HCEC 1CT (cell line): ENCODE results near the gene MAK.
"Not testable (repeated sequence)": the region's sequence is repeated elsewhere in the genome, so short reads cannot be mapped to it uniquely, and the experiment has no call there.

Experiments
- DNase-seq: peaks from one replicate; pipeline ENCODE4 v3.0.0-alpha.2; 2017

The MAK gene, protein sequence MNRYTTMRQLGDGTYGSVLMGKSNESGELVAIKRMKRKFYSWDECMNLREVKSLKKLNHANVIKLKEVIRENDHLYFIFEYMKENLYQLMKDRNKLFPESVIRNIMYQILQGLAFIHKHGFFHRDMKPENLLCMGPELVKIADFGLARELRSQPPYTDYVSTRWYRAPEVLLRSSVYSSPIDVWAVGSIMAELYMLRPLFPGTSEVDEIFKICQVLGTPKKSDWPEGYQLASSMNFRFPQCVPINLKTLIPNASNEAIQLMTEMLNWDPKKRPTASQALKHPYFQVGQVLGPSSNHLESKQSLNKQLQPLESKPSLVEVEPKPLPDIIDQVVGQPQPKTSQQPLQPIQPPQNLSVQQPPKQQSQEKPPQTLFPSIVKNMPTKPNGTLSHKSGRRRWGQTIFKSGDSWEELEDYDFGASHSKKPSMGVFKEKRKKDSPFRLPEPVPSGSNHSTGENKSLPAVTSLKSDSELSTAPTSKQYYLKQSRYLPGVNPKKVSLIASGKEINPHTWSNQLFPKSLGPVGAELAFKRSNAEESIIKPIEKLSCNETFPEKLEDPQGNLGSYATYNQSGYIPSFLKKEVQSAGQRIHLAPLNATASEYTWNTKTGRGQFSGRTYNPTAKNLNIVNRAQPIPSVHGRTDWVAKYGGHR

DNA sequence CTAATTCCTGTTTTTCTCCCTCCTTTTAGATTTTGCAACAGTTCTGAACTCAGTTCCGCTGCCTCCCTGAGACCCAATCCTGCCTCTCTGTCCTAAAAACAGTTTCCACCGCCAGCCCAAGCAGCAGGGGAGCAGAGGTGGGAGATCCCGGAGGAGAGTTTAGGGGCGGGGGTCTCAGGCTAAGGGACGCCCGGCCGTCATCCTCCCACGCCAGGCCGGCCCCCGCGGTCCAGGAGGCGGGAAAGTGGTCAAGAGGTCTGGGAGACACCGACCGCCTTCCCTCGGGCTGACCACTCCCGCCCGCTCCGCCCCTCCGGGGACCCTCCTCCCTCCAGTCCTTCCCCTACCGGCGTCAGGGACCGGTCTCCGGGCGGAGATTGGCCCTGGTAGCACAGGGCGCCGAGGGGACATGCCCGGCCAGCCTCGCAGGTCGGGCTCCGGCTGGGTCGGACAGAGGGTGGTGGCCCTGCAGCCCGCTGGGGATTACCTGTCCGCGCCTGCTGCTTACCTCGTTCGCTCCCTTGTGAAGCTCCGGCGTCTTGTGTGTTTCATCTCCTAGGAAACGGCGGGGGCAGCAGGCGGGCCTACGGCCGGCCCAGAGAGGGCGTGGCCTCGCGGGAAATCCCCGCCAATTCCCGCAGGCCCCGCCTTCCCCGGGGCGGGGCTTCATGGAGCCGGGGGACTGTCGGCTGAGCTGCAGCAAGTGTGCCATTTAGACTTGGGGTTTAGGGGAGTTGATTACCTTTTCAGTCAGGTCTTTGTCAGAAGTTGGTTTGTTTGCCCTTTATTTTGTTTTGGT is at the start of gene MAK:
Gene MAK (minus strand): TSS at position 545 of the 799 bp plus-strand sequence. CDS start 7,891 bp downstream, outside the sequence.
- DNase-seq = peak; percentile 74

DNA sequence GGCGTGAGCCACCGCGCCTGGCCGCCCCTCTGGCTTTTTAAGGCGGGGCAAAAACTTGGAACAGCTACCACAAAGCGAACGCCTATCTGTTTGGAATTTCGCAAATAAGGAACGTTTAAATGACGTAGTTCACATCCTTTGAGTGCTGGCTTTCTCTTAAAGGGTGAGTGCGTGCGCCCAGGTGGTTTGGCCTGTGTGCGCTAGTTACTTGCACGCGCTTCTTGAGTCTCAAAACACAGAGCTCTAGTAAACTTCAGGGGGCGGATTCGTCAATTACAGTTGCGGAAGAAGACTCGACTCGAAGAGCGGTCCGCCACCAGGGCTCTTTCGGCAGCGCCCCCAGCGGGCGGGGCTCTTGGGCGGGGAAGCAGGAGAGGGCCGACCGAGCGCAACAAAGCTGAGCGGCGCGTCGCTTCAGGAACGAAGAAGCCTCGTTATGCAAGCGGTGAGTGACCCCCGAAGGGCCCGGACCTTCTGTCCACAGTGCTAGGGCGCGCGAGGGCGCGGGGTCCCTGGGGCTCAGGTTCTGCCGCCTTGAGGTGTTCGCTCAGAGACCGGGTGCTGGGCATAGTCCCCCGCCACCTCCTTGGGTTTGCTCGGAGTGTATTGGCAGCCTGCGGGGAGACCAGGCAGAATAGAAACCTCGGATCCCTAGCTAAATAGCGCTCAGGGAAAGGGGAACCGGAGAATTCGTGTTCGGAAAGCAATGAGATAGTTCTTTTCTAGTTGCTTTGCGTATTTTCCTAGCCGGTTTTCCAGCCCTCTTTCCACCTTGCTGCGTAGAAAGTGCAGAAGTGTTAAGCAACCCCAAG is 48.6 kb upstream of the MAK start, which contains the start of gene SYCP2L:
Gene SYCP2L (plus strand): TSS at position 362 of the 812 bp plus-strand sequence. CDS start 75 bp downstream, at position 437.
- no peak for DNase-seq

DNA sequence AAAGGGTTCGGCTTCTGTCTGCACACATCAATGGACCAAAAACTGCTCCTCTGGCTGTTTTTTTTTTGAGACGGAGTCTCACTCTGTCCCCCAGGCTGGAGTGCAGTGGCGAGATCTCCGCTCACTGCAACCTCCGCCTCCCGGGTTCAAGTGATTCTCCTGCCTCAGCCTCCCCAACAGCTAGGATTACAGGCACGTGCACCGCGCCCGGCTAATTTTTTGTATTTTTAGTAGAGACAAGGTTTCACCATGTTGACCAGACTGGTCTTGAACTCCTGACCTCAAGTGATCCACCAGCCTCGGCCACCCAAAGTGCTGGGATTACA is 48.0 kb upstream of the MAK start:
- not testable (repeated sequence) for DNase-seq

DNA sequence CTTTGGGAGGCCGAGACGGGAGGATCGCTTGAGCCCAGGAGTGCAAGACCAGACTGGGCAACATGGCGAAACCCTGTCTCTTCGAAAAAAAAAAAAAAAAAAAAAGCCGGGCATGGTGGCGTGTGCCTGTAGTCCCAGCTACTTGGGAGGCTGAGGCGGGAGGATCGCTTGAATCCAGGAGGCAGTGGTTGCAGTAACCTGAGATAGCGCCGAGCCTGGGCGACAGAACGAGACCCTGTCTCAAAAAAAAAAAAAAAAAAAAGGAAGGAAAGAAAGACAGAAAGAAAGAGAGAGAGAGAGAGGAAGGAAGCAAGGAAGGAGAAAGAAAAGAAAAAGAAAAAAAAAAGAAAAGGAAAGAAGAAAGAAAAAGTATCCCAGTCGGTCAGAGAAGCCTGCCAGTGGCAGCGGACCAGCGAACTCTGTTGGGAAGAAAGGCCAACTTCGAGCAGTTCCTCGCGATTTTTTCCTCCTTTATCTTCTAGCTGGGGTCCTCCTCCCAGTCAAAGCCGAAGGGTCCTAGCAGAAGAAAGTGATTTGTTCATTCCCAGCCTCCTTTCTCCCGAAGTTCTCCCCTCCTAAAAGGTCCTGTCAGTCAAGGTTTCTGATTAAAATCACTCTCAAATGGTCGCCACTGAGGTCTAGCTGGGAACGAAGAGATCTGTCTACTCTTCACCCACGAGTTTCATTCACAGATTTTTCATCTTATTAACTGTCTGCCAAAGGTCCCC is 46.1 kb upstream of the MAK start:
- DNase-seq = no peak

DNA sequence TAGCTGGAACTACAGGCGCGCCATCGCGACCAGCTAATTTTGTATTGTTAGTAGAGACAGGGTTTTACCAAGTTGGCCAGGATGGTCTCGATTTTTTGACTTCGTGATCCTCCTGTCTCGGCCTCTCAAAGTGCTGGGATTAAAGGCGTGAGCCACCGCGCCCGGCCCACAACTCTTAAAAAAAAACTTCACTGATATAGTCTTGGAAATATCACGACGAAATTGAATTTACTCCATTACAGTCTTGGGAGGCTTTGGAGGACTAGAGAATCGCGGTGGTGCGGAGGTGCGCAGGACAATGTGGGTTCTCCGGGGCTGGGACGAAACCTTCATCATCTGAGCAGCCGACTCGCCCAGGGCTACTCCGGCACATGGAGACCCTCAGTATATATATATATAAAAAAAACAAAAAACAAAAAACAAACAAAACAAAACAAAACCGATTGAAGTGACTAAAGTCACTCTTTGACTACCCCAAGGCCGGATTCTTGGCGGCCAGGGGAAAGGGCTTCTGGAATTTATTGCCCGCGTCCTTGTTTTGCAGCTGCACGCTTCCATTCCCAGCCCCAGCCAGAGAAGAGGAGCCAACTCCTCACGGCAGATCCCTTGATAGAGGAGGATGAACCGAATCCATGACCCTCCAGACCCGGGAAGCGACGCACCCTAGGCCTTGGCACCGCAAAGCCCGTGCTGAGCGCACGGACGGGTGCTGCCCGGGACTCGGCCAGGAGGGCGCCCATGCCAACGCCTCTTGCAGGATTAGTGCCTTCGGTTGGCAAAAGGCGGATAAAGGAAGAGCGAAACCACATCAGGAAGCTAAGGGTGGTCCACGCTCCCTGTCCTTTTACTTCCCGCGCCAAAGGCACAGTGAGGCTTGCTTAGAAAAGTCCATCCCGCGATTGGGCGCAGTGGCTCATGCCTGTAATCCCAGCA is 45.2 kb upstream of the MAK start:
- DNase-seq = no peak

DNA sequence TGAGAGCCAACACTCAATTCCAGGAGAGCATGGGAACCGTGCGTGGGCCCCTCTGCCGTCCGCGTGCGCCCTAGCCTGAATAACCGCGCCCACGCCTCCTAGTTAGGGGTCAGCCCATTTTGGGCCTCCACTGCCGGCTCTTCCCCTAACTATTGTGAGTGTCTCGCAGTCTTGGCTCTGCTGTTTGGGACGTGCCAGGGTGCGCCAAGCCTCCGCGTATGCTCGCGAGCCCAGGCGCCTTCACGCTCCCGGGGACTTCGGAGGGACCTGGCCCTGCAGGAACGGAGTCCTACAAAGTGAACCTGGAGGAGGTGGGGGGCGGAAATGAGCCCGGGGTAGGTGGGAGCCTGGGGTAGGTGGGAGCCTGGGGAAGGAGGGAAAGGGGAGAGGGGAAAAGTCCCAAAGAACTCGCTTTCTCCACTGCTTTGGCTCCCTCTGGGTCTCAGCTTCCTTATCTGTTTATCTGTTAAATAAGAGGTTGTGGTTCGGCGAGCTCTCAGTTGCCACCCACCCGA is 44.4 kb upstream of the MAK start:
- DNase-seq = no peak

DNA sequence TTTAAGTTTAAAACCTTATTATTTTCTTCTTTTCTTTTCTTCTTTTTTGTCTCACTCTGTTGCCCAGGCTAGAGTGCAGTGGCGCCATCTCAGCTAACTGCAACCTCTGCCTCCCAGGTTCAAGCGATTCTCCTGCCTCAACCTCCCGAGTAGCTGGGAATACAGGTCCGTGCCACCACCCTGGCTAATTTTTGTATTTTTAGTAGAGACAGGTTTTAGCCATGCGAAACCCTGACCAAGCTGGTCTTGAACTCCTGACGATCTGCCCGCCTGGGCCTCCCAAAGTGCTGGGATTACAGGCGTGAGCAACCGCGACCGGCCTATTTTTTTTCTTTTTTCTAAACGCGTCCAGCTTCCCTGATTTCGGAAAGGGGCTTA is 43.9 kb upstream of the MAK start:
- DNase-seq = not testable (repeated sequence)

DNA sequence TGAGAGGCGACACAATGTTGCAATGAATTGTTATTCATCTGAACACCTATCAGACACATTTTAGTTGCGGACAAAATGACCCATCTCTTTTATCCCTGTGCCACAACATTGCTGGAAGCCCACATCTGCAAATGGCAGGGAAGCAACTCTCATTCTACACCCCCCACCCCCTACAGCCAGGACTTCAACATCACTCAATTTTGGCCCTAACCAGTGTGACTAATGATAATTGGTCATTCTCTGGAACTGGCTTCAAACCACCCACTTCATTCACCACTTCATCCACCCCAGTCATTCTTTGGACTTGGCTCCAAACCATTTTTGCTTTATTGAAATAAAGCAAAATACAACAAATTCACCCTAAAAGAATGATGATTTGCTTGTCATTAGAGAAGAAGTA is 42.0 kb upstream of the MAK start:
- DNase-seq = no peak

DNA sequence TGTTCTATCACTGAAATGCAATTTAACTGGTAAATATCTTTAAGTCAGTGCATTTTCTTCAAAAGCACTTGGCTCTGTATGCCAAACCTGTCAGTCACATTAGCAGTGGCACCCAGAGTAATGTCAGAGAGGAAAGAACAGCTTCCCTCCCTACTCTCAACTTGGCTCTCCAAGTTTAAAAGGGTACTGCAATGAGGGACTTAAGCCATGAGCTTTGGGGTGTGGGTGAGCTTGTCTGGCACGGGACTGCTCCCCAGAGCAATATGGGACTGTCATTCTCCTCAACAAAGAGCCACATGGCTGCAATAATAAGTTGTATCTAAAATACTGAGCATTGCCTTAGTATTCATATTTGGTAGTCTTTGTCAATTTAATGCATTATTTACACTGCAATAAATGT is 39.5 kb upstream of the MAK start:
- DNase-seq = no peak

DNA sequence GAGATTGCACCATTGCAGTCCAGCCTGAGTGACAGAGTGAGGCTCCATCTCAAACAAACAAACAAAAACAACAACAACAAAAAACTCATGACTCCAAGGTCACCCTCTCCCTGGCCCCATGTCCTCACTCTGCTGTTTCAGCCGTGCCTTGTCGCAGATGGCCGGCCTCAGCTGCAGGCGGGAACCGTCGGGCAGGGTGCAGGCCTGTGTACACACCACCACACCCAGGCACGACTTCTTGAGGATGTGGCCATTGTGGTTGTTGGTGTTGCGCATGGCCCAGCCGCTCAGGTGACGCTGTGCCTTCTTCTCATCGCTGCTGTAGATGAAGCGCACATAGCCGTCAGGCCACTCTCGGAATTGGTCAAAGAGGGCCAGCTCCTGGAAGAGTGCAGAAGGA is 38.7 kb upstream of the MAK start:
- DNase-seq = no peak

DNA sequence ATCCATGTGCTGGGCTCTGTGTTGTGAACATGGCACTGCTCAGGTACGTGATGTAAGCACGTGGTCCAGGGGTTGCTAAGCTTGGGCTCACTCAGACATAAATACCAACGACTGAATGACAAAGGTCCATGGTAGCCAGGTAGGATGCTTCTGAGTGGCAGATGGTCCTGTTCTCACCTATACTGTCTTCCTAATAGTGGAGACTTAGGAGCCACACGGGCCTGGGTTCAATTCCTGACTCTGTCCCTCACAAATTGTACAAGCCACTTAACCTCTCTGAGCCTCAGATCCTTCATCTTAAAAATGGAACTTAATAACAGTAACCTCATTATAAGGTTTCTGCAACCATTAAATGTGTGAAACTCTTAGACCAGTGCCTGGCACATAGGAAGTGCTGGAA is 36.7 kb upstream of the MAK start:
- DNase-seq = no peak

DNA sequence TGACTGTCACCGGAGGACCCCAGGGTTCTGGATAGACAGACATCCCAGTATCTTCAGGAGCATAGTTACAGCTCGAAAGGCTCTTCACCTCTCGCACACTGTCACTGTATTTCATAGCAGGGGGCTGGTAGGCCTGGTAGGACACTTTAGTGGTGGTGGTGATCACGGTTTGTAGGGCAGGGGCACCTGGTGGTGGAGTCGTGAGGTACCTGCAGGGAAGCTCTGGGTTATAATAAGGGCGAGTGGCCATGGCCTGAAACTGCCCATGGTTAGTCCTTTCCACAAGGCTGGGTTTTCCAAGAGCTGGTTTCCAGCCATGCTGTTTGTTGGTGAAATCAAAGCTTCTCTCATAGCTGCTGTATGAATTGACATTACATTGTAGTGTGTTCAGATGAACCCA is 35.9 kb upstream of the MAK start:
- DNase-seq = no peak

DNA sequence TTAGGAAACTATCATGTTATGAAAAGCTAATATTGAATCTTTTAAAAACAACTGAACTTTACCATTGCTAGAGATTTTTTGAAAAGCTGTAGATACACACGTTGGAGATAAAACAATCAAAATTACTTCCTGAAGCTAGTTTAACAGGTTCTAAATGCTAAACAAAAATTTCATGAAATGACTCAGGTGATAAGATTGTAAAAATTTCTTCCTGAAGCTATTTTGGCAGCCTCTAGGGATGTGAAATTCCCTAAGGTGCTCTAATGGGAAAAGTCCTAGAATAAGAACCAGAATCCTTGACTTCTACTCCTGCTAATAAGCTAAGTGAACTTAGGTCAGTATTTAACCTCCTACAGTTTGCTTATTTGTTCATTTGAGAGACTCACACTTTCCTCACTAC is 35.0 kb upstream of the MAK start:
- DNase-seq = no peak

DNA sequence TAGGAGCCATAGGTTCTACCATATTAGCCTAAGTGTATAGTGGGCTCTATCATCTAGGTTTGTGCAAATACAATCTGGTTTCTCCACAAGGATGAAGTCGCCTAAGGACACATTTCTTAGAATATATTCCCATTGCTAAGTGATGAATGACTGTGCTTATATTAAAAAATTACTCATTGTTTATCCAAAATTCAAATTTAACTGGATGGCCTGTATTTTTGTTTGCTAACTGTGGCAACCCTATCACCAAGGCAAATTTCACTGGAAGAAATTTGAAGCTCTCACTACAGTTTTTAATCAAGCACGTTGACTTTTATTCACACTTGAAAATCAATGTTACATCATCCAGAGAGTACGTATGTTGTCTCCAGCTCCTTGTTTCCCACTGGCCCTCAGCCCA is 29.6 kb upstream of the MAK start:
- DNase-seq = no peak

DNA sequence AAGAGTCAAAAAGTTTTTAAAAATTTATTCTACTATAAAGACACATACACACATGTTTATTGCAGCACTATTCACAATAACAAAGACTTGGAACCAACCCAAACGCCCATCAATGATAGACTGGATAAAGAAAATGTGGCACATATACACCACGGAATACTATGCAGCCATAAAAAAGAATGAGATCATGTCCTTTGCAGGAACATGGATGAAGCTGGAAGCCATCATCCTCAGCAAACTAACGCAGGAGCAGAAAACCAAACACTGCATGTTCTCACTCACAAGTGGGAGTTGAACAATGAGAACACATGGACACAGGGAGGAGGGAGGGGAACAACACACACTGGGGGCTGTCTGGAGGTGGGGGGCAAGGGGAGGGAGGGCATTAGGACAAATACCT is 28.4 kb upstream of the MAK start:
- not testable (repeated sequence) for DNase-seq

DNA sequence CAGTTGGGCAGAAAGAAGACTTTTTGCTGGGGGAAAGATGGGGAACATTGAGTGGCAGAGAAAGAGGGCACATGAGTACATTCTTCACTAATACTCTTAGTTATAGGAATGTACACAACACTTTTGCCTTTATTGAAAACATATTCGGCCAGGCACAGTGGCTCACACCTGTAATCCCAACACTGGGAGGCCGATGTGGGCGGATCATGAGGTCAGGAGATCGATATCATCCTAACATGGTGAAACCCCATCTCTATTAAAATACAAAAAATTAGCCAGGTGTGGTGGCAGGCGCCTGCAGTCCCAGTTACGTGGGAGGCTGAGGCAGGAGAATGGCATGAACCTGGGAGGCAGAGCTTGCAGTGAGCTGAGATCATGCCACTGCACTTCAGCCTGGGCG is 24.7 kb upstream of the MAK start:
- DNase-seq = not testable (repeated sequence)

DNA sequence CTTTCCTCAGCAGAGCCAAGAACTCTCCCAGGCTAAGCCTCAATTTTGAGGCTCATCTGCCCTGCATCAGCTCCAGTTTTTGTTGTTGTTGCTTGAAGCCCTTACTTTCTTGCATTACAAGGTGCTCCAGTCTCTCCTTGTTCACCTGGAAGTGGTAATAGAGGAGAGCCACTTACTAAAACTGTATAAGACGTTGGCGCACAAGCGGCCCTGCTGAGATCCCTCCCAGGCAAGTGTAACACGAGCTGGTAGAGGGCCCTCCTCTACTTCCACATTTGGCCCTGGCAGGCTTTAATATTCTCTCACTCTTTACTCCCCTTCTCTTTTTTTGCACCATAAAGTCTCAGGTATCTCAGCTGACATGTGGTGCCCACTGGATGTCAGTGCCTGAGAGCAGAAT is 24.0 kb upstream of the MAK start:
- DNase-seq = no peak

DNA sequence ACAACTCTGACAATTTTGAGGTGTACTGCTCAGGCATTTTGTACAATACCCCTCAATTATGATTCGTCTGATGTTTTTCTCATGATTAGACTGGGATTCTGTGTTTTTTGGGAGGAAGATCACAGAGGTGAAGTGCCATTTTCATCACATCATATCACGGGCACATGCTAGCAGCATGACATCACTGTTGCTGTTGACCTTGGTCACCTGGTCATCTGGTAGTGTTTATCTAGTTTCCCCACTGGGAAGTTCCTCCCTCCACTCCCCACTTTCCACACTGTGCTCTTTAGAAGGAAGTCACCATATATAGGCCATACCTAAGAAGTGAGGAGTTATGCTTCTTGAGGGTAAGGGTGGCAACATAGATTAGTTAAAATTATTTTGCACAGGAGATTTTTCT is 22.7 kb upstream of the MAK start:
- no peak for DNase-seq

DNA sequence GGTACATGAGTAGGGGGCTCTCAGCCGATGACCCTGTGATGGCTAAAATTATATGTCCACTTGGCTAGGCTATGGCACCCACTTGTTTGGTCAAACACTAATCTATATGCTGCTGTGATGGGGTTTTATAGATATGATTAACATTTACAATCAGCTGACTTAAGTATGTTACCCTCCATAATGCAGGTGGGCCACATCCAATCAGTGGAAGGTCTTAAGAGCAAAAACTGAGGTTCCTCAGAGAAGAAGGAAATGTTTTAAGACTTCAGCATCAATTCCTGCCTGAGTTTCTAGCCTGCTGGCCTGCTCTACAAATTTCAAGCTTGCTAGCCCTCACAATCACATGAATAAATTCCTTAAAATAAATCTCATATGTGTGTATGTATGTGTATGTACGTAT is 18.9 kb upstream of the MAK start:
- DNase-seq = no peak

DNA sequence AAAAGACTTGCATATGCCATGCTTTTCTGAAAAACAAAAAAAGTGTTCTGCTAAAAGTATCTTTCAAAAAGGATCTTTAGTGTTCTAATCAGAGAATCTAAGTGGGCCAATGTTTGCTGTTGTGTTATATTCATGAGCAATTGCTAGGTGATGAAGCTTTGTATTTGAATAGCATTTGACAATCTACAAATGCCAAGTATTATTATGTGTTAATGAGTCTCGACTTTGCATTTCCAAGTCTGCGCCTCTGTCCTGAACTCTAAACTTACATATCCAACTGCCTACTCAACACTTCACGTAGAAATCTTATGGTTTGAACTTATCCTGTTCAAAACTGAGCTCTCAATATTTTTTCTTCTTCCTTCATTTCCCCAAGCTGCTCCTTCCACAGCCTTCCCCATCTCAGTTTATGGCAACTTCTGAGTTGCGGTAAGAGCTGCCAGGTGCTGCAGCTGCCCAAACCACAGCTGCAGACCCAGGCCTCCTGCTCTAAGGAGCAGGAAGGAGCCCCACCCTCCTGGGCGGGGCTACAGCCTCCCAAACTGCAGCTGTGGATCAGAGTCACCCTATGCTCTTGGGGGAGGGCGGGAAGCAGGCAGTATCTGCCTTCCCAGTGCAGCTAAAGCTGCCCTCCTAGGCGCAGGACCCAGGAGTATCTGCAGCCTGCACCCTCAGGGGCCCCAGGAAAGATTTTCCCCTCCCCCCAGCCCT is 16.7 kb upstream of the MAK start:
- DNase-seq = no peak
